ENCODE results near the gene CCDC157.

- TF ChIP-seq EP300 (IDR thresholded peaks at IDR 0.05), result no peak
- TF ChIP-seq CTCF (IDR thresholded peaks at IDR 0.05), result no peak
- no peak for TF ChIP-seq POLR2A (IDR thresholded peaks at IDR 0.05)
Measured at GRCh38 chr22:30385942-30386341, 29.1 kb downstream of the CCDC157 start.

Measured in suprapubic skin (tissue), 3 donors.